Limb (tissue), 2 donors: Measurements from ENCODE around the gene CCDC39.
A peak's percentile ranks its signal among the peaks of the same experiment; 100 is the strongest.
"Not testable (repeated sequence)": the region's sequence is repeated elsewhere in the genome, so short reads cannot be mapped to it uniquely, and the experiment has no call there.

Experiments
- DNase-seq, 2 donors: peaks; one replicate each; pipeline ENCODE4 v3.0.0-alpha.2; 2016; ENCODE audit errors: extremely low spot score in 2 of 2

Gene CCDC39

GRCh38 chr3:180624714-180625113 is 54.6 kb downstream of the CCDC39 start:
- no peak for DNase-seq

GRCh38 chr3:180619723-180620122 is 59.6 kb downstream of the CCDC39 start:
- DNase-seq = no peak

- not testable (repeated sequence) for DNase-seq
Observed at GRCh38 chr3:180618563-180618962, 60.7 kb downstream of the CCDC39 start.

- no peak for DNase-seq
Observed at GRCh38 chr3:180617049-180617448, 62.2 kb downstream of the CCDC39 start.

GRCh38 chr3:180615954-180616353 is 63.3 kb downstream of the CCDC39 start:
- DNase-seq = no peak

- no peak for DNase-seq
Observed at GRCh38 chr3:180612364-180612763, 66.9 kb downstream of the CCDC39 start.

GRCh38 chr3:180611006-180611405 is 68.3 kb downstream of the CCDC39 start:
- DNase-seq = no peak

- peak; percentile 95 to 96 for DNase-seq
Observed at GRCh38 chr3:180601688-180602666, 77.3 kb downstream of the CCDC39 start, which contains the start of gene TTC14. Gene TTC14, plus strand, starts transcription at chr3:180602163. Its CDS starts 99 bp downstream, at chr3:180602262.

GRCh38 chr3:180600473-180600872 is 78.8 kb downstream of the CCDC39 start:
- no peak for DNase-seq

- DNase-seq = no peak
Observed at GRCh38 chr3:180595559-180595935, 83.7 kb downstream of the CCDC39 start.

- no peak for DNase-seq
Observed at GRCh38 chr3:180594631-180595558, 84.4 kb downstream of the CCDC39 start.

GRCh38 chr3:180593631-180594030 is 85.7 kb downstream of the CCDC39 start:
- DNase-seq = not testable (repeated sequence)

GRCh38 chr3:180590396-180590795 is 88.9 kb downstream of the CCDC39 start:
- DNase-seq = no peak

GRCh38 chr3:180580934-180581333 is 98.4 kb downstream of the CCDC39 start:
- no peak for DNase-seq

- no peak for DNase-seq
Observed at GRCh38 chr3:180575571-180575970, 103.7 kb downstream of the CCDC39 start.

GRCh38 chr3:180571831-180572598 is 107.3 kb downstream of the CCDC39 start:
- no peak for DNase-seq

GRCh38 chr3:180570238-180570637 is 109.1 kb downstream of the CCDC39 start:
- DNase-seq = no peak

- DNase-seq = no peak
Observed at GRCh38 chr3:180564676-180565075, 114.6 kb downstream of the CCDC39 start.
